K562 (cell line): Measurements from ENCODE around the gene POU2F1. TPM values are rescaled to one million over a fixed set of nuclear protein-coding genes. Genes with fewer than 3 reads are reported as not detected.

Source experiments
- ATAC-seq: fragments of 200-7000 bp; cut with Tn5 transposase; 3 replicates; pipeline ENCODE4 v1.9.1; 2020; ENCODE audit warnings: moderate library complexity
- BruUV-seq: library from RNA; stranded (reverse); fragments of 400-500 nt; replicated peaks from 2 replicates; lab custom pipeline; 2021; lab: Mats Ljungman, UMichigan
- CTCF ChIA-PET: fragments of 300-600 bp; formaldehyde crosslinking; extraction: SDS; loops from one replicate; lab custom pipeline; 2021; ENCODE audit warnings: low intra/inter-chr PET ratio; lab: Yijun Ruan, JAX
- POLR2A ChIA-PET: fragments of 300-600, 350-650 bp; sonication (Branson Sonifier 250); formaldehyde crosslinking; extraction: SDS; loops from one replicate; lab custom pipeline; 2021; ENCODE audit warnings: antibody characterized with exemption, inconsistent platforms; lab: Yijun Ruan, JAX
- DNase-seq, 4 experiments: peaks; one replicate each; pipeline versions ENCODE4 v3.0.0 to v3.0.0-alpha.2; 2011 to 2018; ENCODE audit warnings: low spot score in 3 of 4, mixed read lengths in 3 of 4; ENCODE audit errors: extremely low read depth in 1 of 4
- FAIRE-seq: peaks from 2 replicates; lab custom pipeline; 2011; peaks lifted over from hg19 to GRCh38; lab: Jason Lieb, UNC
- H2AFZ ChIP-seq: 2 replicates; pipeline ENCODE4 v1.6.0; 2011; ENCODE audit warnings: low read depth, low read length, control low read depth, inconsistent platforms
- H3K27ac ChIP-seq: fragments of 200-600 bp; 3 replicates; pipeline ENCODE4 v1.8.0; 2011; ENCODE audit warnings: low read depth, mild to moderate bottlenecking, control low read depth, inconsistent platforms, low read length, moderate library complexity, mixed read lengths; ENCODE audit errors: extremely low read depth
- H3K27me3 ChIP-seq, 2 experiments: fragments of 300-600 bp in 1 of 2; 2 replicates in 1 of 2; 3 replicates in 1 of 2; pipeline versions ENCODE4 v1.6.0 to v1.8.0; 2011; ENCODE audit warnings: inconsistent platforms in 2 of 2, low read length in 2 of 2, mild to moderate bottlenecking in 1 of 2, mixed read lengths in 1 of 2, moderate library complexity in 1 of 2; ENCODE audit not compliant: control insufficient read depth in 2 of 2, insufficient read depth in 2 of 2
- H3K36me3 ChIP-seq: fragments of 300-600 bp; 3 replicates; pipeline ENCODE4 v1.8.0; 2011; ENCODE audit warnings: mild to moderate bottlenecking, low read length, inconsistent platforms; ENCODE audit not compliant: control insufficient read depth, insufficient read depth
- H3K4me1 ChIP-seq, 2 experiments: fragments of 200-600 bp in 1 of 2; replicated peaks in 1 of 2; 2 replicates in 1 of 2; 3 replicates in 1 of 2; pipeline versions ENCODE4 v1.5.1 to v1.8.0; 2011; ENCODE audit warnings: inconsistent platforms in 2 of 2, low read length in 2 of 2, mild to moderate bottlenecking in 1 of 2, mixed read lengths in 1 of 2, moderate library complexity in 1 of 2; ENCODE audit not compliant: control insufficient read depth in 2 of 2, insufficient read depth in 2 of 2
- H3K4me2 ChIP-seq: 2 replicates; pipeline ENCODE4 v1.6.1; 2011; ENCODE audit warnings: low read length, control low read depth, inconsistent platforms, mixed read lengths; ENCODE audit not compliant: insufficient read depth
- H3K4me3 ChIP-seq: fragments of 200-600 bp; sonication (generic), shearing (Covaris generic); 2 replicates; pipeline ENCODE4 v1.5.1; 2016; ENCODE audit warnings: control low read depth, inconsistent platforms
- H3K79me2 ChIP-seq: fragments of 200-600 bp; 3 replicates; pipeline ENCODE4 v1.8.0; 2011; ENCODE audit warnings: low read length, inconsistent platforms; ENCODE audit not compliant: control insufficient read depth, insufficient read depth
- H3K9ac ChIP-seq, 2 experiments: 2 replicates each; pipeline versions ENCODE4 v1.6.0 to v1.6.1; 2011; ENCODE audit warnings: low read depth in 2 of 2, low read length in 2 of 2, control low read depth in 1 of 2, inconsistent platforms in 1 of 2, mild to moderate bottlenecking in 1 of 2, mixed read lengths in 1 of 2; ENCODE audit not compliant: insufficient read depth in 1 of 2
- H3K9me1 ChIP-seq: one replicate; pipeline ENCODE4 v1.6.0; 2011; ENCODE audit warnings: inconsistent platforms, mild to moderate bottlenecking, low read length, moderate library complexity; ENCODE audit not compliant: control insufficient read depth, insufficient read depth
- H3K9me3 ChIP-seq: replicated peaks from 2 replicates; pipeline ENCODE4 v1.5.1; 2011; ENCODE audit warnings: low read depth, low read length, inconsistent platforms; ENCODE audit not compliant: control insufficient read depth, insufficient read depth
- H4K20me1 ChIP-seq: replicated peaks from 2 replicates; pipeline ENCODE4 v1.6.1; 2011; ENCODE audit warnings: low read length, inconsistent platforms, mixed read lengths; ENCODE audit not compliant: control insufficient read depth, insufficient read depth
- DEAF1 ChIP-seq: fragments of 450-650 bp; formaldehyde crosslinking; IDR thresholded peaks from 2 replicates; pipeline ENCODE4 v1.4.0; 2020; ENCODE audit warnings: mild to moderate bottlenecking, moderate library complexity
- EGR1 ChIP-seq: fragments of 450-650 bp; conservative IDR thresholded peaks from 2 replicates; pipeline ENCODE4 v1.6.1; 2017; ENCODE audit warnings: mild to moderate bottlenecking
- MLLT1 ChIP-seq, 2 experiments: fragments of 450-650 bp; IDR thresholded peaks; 2 replicates each; pipeline ENCODE4 v1.6.1; 2016
- NR2C1 ChIP-seq, 2 experiments: fragments of 450-650 bp; IDR thresholded peaks; 2 replicates each; pipeline ENCODE4 v1.6.1; 2017; ENCODE audit warnings: mild to moderate bottlenecking in 2 of 2, antibody characterized with exemption in 1 of 2, inconsistent platforms in 1 of 2, missing compliant biosample characterization in 1 of 2, missing genetic modification characterization in 1 of 2
- SAFB2 ChIP-seq: fragments of 200-400 bp; formaldehyde crosslinking; IDR thresholded peaks from 2 replicates; pipeline ENCODE4 v1.6.1; 2018; ENCODE audit warnings: borderline replicate concordance, low read length, low read depth, moderate library complexity; ENCODE audit not compliant: severe bottlenecking
- VEZF1 ChIP-seq: fragments of 200-800 bp; sonication (Bioruptor generic); IDR thresholded peaks from 2 replicates; pipeline ENCODE4 v1.6.1; 2017; ENCODE audit warnings: missing genetic modification characterization, missing compliant biosample characterization
- ZNF57 ChIP-seq: fragments of 450-650 bp; formaldehyde crosslinking; IDR thresholded peaks from 2 replicates; pipeline ENCODE4 v1.4.0; 2020; ENCODE audit warnings: mild to moderate bottlenecking, moderate library complexity
- ZNF695 ChIP-seq: fragments of 450-650 bp; formaldehyde crosslinking; IDR thresholded peaks from 2 replicates; pipeline ENCODE4 v1.4.0; 2020; ENCODE audit warnings: mild to moderate bottlenecking, moderate library complexity
- ZNF699 ChIP-seq: fragments of 250-450 bp; sonication (Bioruptor Pico); IDR thresholded peaks from 2 replicates; pipeline ENCODE4 v1.8.0; 2021; ENCODE audit warnings: mild to moderate bottlenecking, moderate library complexity; ENCODE audit not compliant: insufficient replicate concordance
- WGBS: fragments of 100-300 bp; shearing (Covaris generic); methylation state at CpG from one replicate; pipeline ENCODE4 v1.1.6; 2016; ENCODE audit warnings: low coverage, mixed read lengths; ENCODE audit not compliant: insufficient coverage; ENCODE audit errors: missing lambda C conversion rate; 5-methylcytosine and 5-hydroxymethylcytosine counted together
- in situ Hi-C: fragments of 300-500 bp; cut with MboI; formaldehyde crosslinking; loops from 4 replicates; pipeline ENCODE4 v1.15.0; 2018; ENCODE audit warnings: inconsistent platforms, mixed read lengths
- intact Hi-C: fragments of 100-400 bp; cut with micrococcal nuclease; formaldehyde crosslinking; loops from 2 replicates; pipeline ENCODE4 v1.14.2; 2022
- polyA plus RNA-seq, 8 experiments: library from polyadenylated mRNA; depleted of rRNA in 4 of 8; stranded (reverse) in 5 of 8; unstranded in 3 of 8; fragments of >200 nt; fragmentation: Nextera tagmentation in 2 of 8; fragmentation: Illumina TruSeq in 1 of 8; extraction: Ambion mirVana in 2 of 8; extraction: Trizol in 1 of 8; gene quantifications; 2 replicates each; pipeline versions ENCODE4 v1.2.1 to v1.2.3, GENCODE V29; 2011 to 2014; ENCODE audit warnings: inconsistent platforms in 1 of 8, missing spikeins in 1 of 8
- total RNA-seq, 7 experiments: library from RNA; depleted of rRNA in 6 of 7; stranded (reverse); fragments of >200 nt in 6 of 7; fragmentation: Illumina TruSeq in 2 of 7; extraction: Trizol in 2 of 7; gene quantifications; 2 replicates each; pipeline versions ENCODE4 v1.2.1 to v1.2.3, GENCODE V29; 2011 to 2021; ENCODE audit warnings: low replicate concordance in 1 of 7

The POU2F1 gene
- total and polyA plus RNA-seq, 9 of the 15 experiments (the other 6 are each of a cell fraction or from before 2014, with no cell fraction given): 2.6 to 22.3 (median 8.8) TPM

GRCh38 chr1:167200749-167201148 lies 19.9 kb upstream of the POU2F1 start:
- Histone ChIP-seq H3K27me3 (no peaks in the 10 kb centered on the region), H3K4me3 (no peak overlapping the region), H3K4me2 (no peak overlapping the region), H3K27ac (no peak overlapping the region), H3K9me3 (no peaks in the 10 kb centered on the region), H3K4me1 (no peaks in the 10 kb centered on the region; a peak in 2 of 5 replicates), H4K20me1 (no peaks in the 10 kb centered on the region), H3K9me1 (no peaks in the 10 kb centered on the region), H3K36me3 (no peaks in the 10 kb centered on the region), H2AFZ (no peak overlapping the region), H3K79me2 (no peaks in the 10 kb centered on the region), H3K9ac (no peak overlapping the region)
- TF ChIP-seq ZNF699 (CRISPR knock-in tag): no peak
- ChIA-PET CTCF (no interaction called here), POLR2A (interaction anchor here (1.2 kb wide), 1 partner anchor 20 kb away, joined by 7 read pairs; the partner anchor contains the start of gene POU2F1)
- ATAC-seq (no peak), FAIRE-seq (no peak), DNase-seq (no peak)
- WGBS: 70% methylated on average over 1 of the region's 3 CpGs
- intact Hi-C loops: no loop called here
- BruUV-seq: no TSS peak
- in situ Hi-C loops: no loop called here

GRCh38 chr1:167202049-167202448 lies 18.6 kb upstream of the POU2F1 start:
- CTCF ChIA-PET: no interaction called here
- Histone ChIP-seq H3K4me2 (no peak overlapping the region), H3K4me1 (no peaks in the 10 kb centered on the region; a peak in 2 of 5 replicates), H3K36me3 (no peaks in the 10 kb centered on the region), H3K4me3 (no peak overlapping the region), H3K79me2 (no peaks in the 10 kb centered on the region), H3K27ac (no peak overlapping the region), H4K20me1 (no peaks in the 10 kb centered on the region), H2AFZ (peak overlapping the region; percentile 13; the same call in 1 of the 2 replicates), H3K27me3 (no peaks in the 10 kb centered on the region), H3K9me3 (no peaks in the 10 kb centered on the region), H3K9me1 (no peaks in the 10 kb centered on the region), H3K9ac (no peak overlapping the region)
- in situ Hi-C loops (no loop called here), intact Hi-C loops (no loop called here)
- no peak for TF ChIP-seq MLLT1 (IDR thresholded peaks at IDR 0.05)
- no peak for TF ChIP-seq VEZF1
- no peak for TF ChIP-seq EGR1
- TF ChIP-seq SAFB2: no peak
- no peak for TF ChIP-seq ZNF57
- no peak for TF ChIP-seq DEAF1 (CRISPR knock-in tag)
- TF ChIP-seq NR2C1 (IDR thresholded peaks at IDR 0.05): no peak
- TF ChIP-seq NR2C1 (tag; IDR thresholded peaks at IDR 0.05): no peak
- no peak for TF ChIP-seq ZNF695
- no peak for ATAC-seq
- no peak for FAIRE-seq
- POLR2A ChIA-PET: interaction anchor here (0.5 to 1.2 kb wide), 3 partner anchors 9 to 1028 kb away, joined by 3 to 7 read pairs (median 3); partner anchors contain the start of gene POU2F1
- 33% methylated on average over 3 of the region's 3 CpGs for WGBS
- DNase-seq: no peak
- no TSS peak for BruUV-seq
